ENCODE measurements around the gene IMP4.

Gene IMP4

DNA sequence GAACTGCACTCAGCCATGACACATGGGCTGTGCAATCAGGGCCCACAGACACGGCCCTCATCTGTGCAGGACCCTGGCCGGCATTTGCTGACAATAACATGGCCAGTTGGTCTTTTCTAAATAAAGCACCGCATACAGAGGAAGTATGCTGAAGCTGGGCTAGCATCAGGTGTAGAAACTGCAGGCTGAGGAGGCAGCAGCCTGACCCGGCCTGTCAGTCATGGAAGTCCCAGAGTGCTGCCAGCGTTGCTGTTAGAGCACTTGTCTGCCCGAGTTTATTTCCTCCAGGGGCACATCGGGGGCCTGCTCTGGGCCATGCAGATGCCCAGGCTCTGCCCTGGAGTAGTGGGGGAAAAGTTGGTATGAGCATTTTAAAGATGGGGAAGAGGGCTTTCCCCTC is 9.0 kb downstream of the IMP4 start:
- no peak overlapping the region for H3K4me3 ChIP-seq (ENCODE audit: low read depth, low read length)
- H3K9me3 ChIP-seq (ENCODE audit: control insufficient read depth, insufficient read depth, low read depth, low read length): no peaks in the 10 kb centered on the region
- no peak overlapping the region for H3K27ac ChIP-seq (ENCODE audit: extremely low read depth, low read depth, low read length)
- ChIA-PET POLR2A (interaction anchor here (2.6 kb wide), 1 partner anchor 9 kb away, joined by 11 read pairs; the partner anchor contains the start of gene IMP4), CTCF (interaction anchor here (0.7 kb wide), 1 partner anchor 368 kb away, joined by 3 read pairs; no protein-coding TSS in a partner anchor)
- TF ChIP-seq, protein P1, sequence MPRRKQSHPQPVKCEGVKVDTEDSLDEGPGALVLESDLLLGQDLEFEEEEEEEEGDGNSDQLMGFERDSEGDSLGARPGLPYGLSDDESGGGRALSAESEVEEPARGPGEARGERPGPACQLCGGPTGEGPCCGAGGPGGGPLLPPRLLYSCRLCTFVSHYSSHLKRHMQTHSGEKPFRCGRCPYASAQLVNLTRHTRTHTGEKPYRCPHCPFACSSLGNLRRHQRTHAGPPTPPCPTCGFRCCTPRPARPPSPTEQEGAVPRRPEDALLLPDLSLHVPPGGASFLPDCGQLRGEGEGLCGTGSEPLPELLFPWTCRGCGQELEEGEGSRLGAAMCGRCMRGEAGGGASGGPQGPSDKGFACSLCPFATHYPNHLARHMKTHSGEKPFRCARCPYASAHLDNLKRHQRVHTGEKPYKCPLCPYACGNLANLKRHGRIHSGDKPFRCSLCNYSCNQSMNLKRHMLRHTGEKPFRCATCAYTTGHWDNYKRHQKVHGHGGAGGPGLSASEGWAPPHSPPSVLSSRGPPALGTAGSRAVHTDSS (tag by site-specific recombination; IDR thresholded peaks at IDR 0.05): no peak
- TF ChIP-seq ZNF626 (tag by site-specific recombination; IDR thresholded peaks at IDR 0.05) (no peak), SP3 (tag by site-specific recombination; IDR thresholded peaks at IDR 0.05) (no peak), MYNN (tag by site-specific recombination; IDR thresholded peaks at IDR 0.05; ENCODE audit: borderline replicate concordance) (no peak), ZNF610 (tag by site-specific recombination; IDR thresholded peaks at IDR 0.05; ENCODE audit: borderline replicate concordance) (no peak), ZIC2 (tag by site-specific recombination; IDR thresholded peaks at IDR 0.05) (no peak), ZNF114 (tag by site-specific recombination; IDR thresholded peaks at IDR 0.05) (no peak), ZNF266 (tag by site-specific recombination; IDR thresholded peaks at IDR 0.05; ENCODE audit: low read depth) (no peak), ZBTB21 (tag by site-specific recombination; IDR thresholded peaks at IDR 0.05) (no peak), ZNF707 (tag by site-specific recombination; IDR thresholded peaks at IDR 0.05) (no peak), ZFP37 (tag by site-specific recombination; IDR thresholded peaks at IDR 0.05) (no peak), ZBTB6 (tag by site-specific recombination; IDR thresholded peaks at IDR 0.05) (no peak)
- peaks cover 3% of the 10 kb centered on the region; the same call in 1 of the 2 replicates for H3K4me1 ChIP-seq (ENCODE audit: control insufficient read depth, insufficient read depth, low read length)
- peaks cover 9 to 31% of the 10 kb centered on the region in 2 experiments; a peak in 2 of 3 replicates for H3K36me3 ChIP-seq (ENCODE audit: control insufficient read depth in 2 of 2, insufficient read depth in 1 of 2, low read length in 2 of 2)

DNA sequence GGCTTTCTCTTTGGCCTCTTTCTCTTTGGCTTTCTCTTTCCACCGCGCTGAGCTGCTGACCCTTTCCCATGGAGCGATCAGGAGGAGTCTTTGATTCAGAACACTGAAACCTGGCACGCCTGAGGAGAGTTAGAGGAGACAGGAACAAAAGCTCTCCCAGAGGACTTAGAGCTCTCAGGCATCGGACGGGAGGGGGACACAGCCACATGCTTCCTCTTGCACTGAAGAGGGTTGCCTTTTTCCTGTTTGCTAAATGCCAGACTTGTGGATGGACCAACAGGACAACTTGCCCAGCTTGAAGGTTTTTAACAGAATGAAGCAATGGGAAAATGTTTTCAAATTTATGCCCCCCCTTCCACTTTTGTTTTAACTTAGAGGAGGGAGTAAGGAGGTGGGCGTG is 9.5 kb downstream of the IMP4 start:
- ChIA-PET POLR2A (interaction anchor here (2.6 kb wide), 1 partner anchor 10 kb away, joined by 11 read pairs; the partner anchor contains the start of gene IMP4), CTCF (interaction anchor here (0.7 kb wide), 1 partner anchor 369 kb away, joined by 3 read pairs; no protein-coding TSS in a partner anchor)
- Histone ChIP-seq H3K9me3 (ENCODE audit: control insufficient read depth, insufficient read depth, low read depth, low read length) (no peaks in the 10 kb centered on the region), H3K36me3 (ENCODE audit: control insufficient read depth in 2 of 2, insufficient read depth in 1 of 2, low read length in 2 of 2) (peaks cover 3 to 26% of the 10 kb centered on the region in 2 experiments; a peak in 2 of 3 replicates), H3K27ac (ENCODE audit: extremely low read depth, low read depth, low read length) (no peak overlapping the region), H3K4me1 (ENCODE audit: control insufficient read depth, insufficient read depth, low read length) (peaks cover 3% of the 10 kb centered on the region; the same call in 1 of the 2 replicates), H3K4me3 (ENCODE audit: low read depth, low read length) (no peak overlapping the region)
- no peak for TF ChIP-seq ZNF585B (tag by site-specific recombination; IDR thresholded peaks at IDR 0.05)
- TF ChIP-seq ZNF112 (tag by site-specific recombination; IDR thresholded peaks at IDR 0.05): no peak
- TF ChIP-seq MYNN (tag by site-specific recombination; IDR thresholded peaks at IDR 0.05; ENCODE audit: borderline replicate concordance): no peak
- TF ChIP-seq ZNF140 (tag by site-specific recombination; IDR thresholded peaks at IDR 0.05): no peak
- TF ChIP-seq ZNF549 (tag by site-specific recombination; IDR thresholded peaks at IDR 0.05): no peak

DNA sequence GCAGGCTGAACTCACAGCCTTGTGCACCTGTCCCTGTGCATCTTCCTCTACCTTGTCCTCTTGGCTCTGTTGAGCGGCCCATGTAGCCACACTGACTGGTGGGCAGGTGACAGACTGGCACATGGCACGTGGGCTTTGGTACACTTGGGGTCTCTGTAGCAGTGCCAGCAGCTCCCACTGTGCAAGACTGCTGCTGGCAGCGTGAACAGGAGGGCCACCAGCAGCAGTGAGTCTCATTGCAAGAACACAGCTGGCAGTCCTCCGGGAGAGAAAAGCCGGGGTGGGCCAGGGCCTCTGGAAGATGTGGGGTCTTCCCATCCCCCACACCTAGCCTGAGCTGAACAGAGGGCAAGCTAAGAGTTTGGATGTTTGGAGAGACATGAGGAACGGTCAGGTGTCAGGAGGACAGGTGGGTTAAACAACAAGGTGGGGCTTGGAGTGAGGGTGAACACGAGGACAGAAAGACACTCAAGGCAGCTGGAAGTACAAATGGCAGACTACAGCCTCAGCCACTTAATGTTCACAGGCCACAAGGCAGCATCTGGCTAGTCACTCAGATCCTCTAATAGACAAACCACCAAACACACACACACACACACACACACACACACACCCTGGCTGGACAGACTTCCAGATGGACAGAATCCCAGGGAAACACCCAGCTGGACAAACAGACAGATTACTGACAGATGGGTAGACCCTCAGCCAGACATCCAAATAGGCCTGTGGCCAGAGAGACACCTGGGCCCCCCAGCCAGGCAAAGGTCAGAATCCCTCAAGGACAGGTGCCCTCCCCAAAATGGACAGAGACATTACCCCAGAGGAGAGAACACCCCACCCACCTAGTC is 10.8 kb downstream of the IMP4 start:
- no peaks in the 10 kb centered on the region for H3K9me3 ChIP-seq (ENCODE audit: control insufficient read depth, insufficient read depth, low read depth, low read length)
- TF ChIP-seq BCL11B (tag by site-specific recombination; IDR thresholded peaks at IDR 0.05; ENCODE audit: low read depth): no peak
- TF ChIP-seq, protein P1 (tag by site-specific recombination; IDR thresholded peaks at IDR 0.05): no peak
- no peak for TF ChIP-seq ZNF426 (tag by site-specific recombination; IDR thresholded peaks at IDR 0.05)
- TF ChIP-seq ZNF658 (tag by site-specific recombination; IDR thresholded peaks at IDR 0.05): no peak
- no peak for TF ChIP-seq ZNF274 (IDR thresholded peaks at IDR 0.05; ENCODE audit: low read length)
- TF ChIP-seq ZNF274 (tag by site-specific recombination; IDR thresholded peaks at IDR 0.05; ENCODE audit: borderline replicate concordance): no peak
- no peak overlapping the region for H3K27ac ChIP-seq (ENCODE audit: extremely low read depth, low read depth, low read length)
- ChIA-PET CTCF (interaction anchor here (0.6 to 1.5 kb wide), 5 partner anchors 10 to 206 kb away, joined by 3 to 5 read pairs (median 3); partner anchors contain the start of gene IMP4), POLR2A (interaction anchor here (2.6 kb wide), 1 partner anchor 11 kb away, joined by 11 read pairs; the partner anchor contains the start of gene IMP4)
- H3K4me1 ChIP-seq (ENCODE audit: control insufficient read depth, insufficient read depth, low read length): peaks cover 3% of the 10 kb centered on the region; the same call in 1 of the 2 replicates
- peaks cover 0 to 16% of the 10 kb centered on the region in 2 experiments; a peak in 1 of 3 replicates for H3K36me3 ChIP-seq (ENCODE audit: control insufficient read depth in 2 of 2, insufficient read depth in 1 of 2, low read length in 2 of 2)
- H3K4me3 ChIP-seq (ENCODE audit: low read depth, low read length): no peak overlapping the region
